Measurements from ENCODE around the gene BEX4.

DNA sequence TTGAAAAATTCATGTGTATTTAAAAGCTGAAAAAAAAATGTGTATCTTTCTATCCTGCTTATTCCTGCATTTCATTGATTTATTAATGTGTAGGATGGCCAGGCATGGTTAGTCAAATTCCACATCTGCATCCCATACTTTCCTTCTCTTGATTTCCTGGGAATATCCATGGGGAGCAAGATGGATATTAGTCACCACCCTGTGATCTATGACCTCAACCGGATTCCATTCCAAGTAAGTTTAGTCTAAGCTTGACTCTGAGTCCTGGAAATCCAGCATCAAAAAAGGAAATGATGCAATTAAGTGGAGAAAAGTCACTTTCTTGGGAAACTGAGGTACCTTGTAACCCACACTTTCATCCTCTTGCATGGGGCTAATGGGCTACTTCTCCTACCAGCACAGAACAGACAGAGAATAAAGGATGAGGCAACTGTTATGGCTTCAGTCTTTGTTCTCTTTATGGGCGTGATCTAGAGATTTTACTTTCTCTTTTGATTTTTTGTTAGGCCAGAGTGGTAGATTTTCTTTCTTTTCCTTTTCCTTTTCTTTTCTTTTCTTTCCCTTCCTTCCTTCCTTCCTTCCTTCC, 17.1 kb upstream of the BEX4 start:
- TF ChIP-seq EP300 (IDR thresholded peaks at IDR 0.05): no peak
- TF ChIP-seq, protein P1, sequence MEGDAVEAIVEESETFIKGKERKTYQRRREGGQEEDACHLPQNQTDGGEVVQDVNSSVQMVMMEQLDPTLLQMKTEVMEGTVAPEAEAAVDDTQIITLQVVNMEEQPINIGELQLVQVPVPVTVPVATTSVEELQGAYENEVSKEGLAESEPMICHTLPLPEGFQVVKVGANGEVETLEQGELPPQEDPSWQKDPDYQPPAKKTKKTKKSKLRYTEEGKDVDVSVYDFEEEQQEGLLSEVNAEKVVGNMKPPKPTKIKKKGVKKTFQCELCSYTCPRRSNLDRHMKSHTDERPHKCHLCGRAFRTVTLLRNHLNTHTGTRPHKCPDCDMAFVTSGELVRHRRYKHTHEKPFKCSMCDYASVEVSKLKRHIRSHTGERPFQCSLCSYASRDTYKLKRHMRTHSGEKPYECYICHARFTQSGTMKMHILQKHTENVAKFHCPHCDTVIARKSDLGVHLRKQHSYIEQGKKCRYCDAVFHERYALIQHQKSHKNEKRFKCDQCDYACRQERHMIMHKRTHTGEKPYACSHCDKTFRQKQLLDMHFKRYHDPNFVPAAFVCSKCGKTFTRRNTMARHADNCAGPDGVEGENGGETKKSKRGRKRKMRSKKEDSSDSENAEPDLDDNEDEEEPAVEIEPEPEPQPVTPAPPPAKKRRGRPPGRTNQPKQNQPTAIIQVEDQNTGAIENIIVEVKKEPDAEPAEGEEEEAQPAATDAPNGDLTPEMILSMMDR (IDR thresholded peaks at IDR 0.05): no peak
- no peak for TF ChIP-seq POLR2A (IDR thresholded peaks at IDR 0.05)
- TF ChIP-seq POLR2AphosphoS5 (IDR thresholded peaks at IDR 0.05): no peak
